ENCODE results near the gene CCND3. TPM values are rescaled to one million over a fixed set of nuclear protein-coding genes. Genes with fewer than 3 reads are reported as not detected.
"Not testable (repeated sequence)": the region's sequence is repeated elsewhere in the genome, so short reads cannot be mapped to it uniquely, and the experiment has no call there.

Gene CCND3
- total RNA-seq, 2 donors from 2014 or later = 297 to 332 TPM

GRCh38 chr6:41964201-41964887, 22.7 kb upstream of the CCND3 start:
- ATAC-seq (replicated peaks) = no peak
- Mint-ChIP-seq H3K4me3 (peak overlapping the region; percentile 51), H3K27ac (peak overlapping the region; percentile 23), H3K36me3 (ENCODE audit: low read depth) (peaks cover 21% of the 10 kb centered on the region), H3K9me3 (no peaks in the 10 kb centered on the region), H3K27me3 (no peaks in the 10 kb centered on the region), H3K4me1 (peaks cover 47% of the 10 kb centered on the region)

GRCh38 chr6:41963371-41963770, 21.8 kb upstream of the CCND3 start:
- H3K36me3 Mint-ChIP-seq (ENCODE audit: low read depth) = peaks cover 30% of the 10 kb centered on the region
- H3K9me3 Mint-ChIP-seq = no peaks in the 10 kb centered on the region
- peaks cover 56% of the 10 kb centered on the region for H3K4me1 Mint-ChIP-seq
- H3K4me3 Mint-ChIP-seq = peak overlapping the region; percentile 51
- peak overlapping the region; percentile 23 for H3K27ac Mint-ChIP-seq
- ATAC-seq (replicated peaks) = peak; percentile 11
- H3K27me3 Mint-ChIP-seq = no peaks in the 10 kb centered on the region

- Mint-ChIP-seq H3K4me3 (peak overlapping the region; percentile 74), H3K27me3 (no peaks in the 10 kb centered on the region), H3K4me1 (peaks cover 56% of the 10 kb centered on the region), H3K27ac (peak overlapping the region; percentile 85), H3K36me3 (ENCODE audit: low read depth) (peaks cover 39% of the 10 kb centered on the region), H3K9me3 (no peaks in the 10 kb centered on the region)
- no peak for ATAC-seq (replicated peaks)
Measured at GRCh38 chr6:41960028-41960427, 18.4 kb upstream of the CCND3 start.

GRCh38 chr6:41958022-41958856, 16.6 kb upstream of the CCND3 start:
- Mint-ChIP-seq H3K4me3 (peak overlapping the region; percentile 74), H3K27me3 (no peaks in the 10 kb centered on the region), H3K27ac (peak overlapping the region; percentile 85), H3K9me3 (no peaks in the 10 kb centered on the region), H3K4me1 (peaks cover 42% of the 10 kb centered on the region), H3K36me3 (ENCODE audit: low read depth) (peaks cover 49% of the 10 kb centered on the region)
- peak; percentile 87 for ATAC-seq (replicated peaks)

GRCh38 chr6:41957117-41957516, 15.5 kb upstream of the CCND3 start:
- H3K4me3 Mint-ChIP-seq = peak overlapping the region; percentile 74
- no peaks in the 10 kb centered on the region for H3K27me3 Mint-ChIP-seq

GRCh38 chr6:41955412-41955811, 13.8 kb upstream of the CCND3 start:
- H3K27me3 Mint-ChIP-seq = no peaks in the 10 kb centered on the region
- H3K27ac Mint-ChIP-seq = peak overlapping the region; percentile 78
- peaks cover 40% of the 10 kb centered on the region for H3K36me3 Mint-ChIP-seq (ENCODE audit: low read depth)
- H3K9me3 Mint-ChIP-seq = no peaks in the 10 kb centered on the region
- H3K4me1 Mint-ChIP-seq = peaks cover 25% of the 10 kb centered on the region
- peak overlapping the region; percentile 52 for H3K4me3 Mint-ChIP-seq
- no peak for ATAC-seq (replicated peaks)

More at GRCh38 chr6:41957117-41957516, 15.5 kb upstream of the CCND3 start:
- Mint-ChIP-seq H3K27ac (peak overlapping the region; percentile 85), H3K9me3 (no peaks in the 10 kb centered on the region), H3K4me1 (peaks cover 37% of the 10 kb centered on the region), H3K36me3 (ENCODE audit: low read depth) (peaks cover 47% of the 10 kb centered on the region)
- no peak for ATAC-seq (replicated peaks)

- H3K4me3 Mint-ChIP-seq = peak overlapping the region; percentile 52
- H3K27ac Mint-ChIP-seq = peak overlapping the region; percentile 78
- H3K4me1 Mint-ChIP-seq = peaks cover 23% of the 10 kb centered on the region
- peaks cover 39% of the 10 kb centered on the region for H3K36me3 Mint-ChIP-seq (ENCODE audit: low read depth)
- ATAC-seq (replicated peaks) = no peak
- no peaks in the 10 kb centered on the region for H3K9me3 Mint-ChIP-seq
- H3K27me3 Mint-ChIP-seq = no peaks in the 10 kb centered on the region
Measured at GRCh38 chr6:41954668-41955067, 13.1 kb upstream of the CCND3 start.

GRCh38 chr6:41947581-41948220, 6.1 kb upstream of the CCND3 start:
- no peak for ATAC-seq (replicated peaks)
- H3K4me3 Mint-ChIP-seq = no peak overlapping the region
- H3K36me3 Mint-ChIP-seq (ENCODE audit: low read depth) = peaks cover 7% of the 10 kb centered on the region
- H3K4me1 Mint-ChIP-seq = peaks cover 16% of the 10 kb centered on the region
- no peaks in the 10 kb centered on the region for H3K9me3 Mint-ChIP-seq
- H3K27ac Mint-ChIP-seq = peak overlapping the region; percentile 19
- no peaks in the 10 kb centered on the region for H3K27me3 Mint-ChIP-seq

- Mint-ChIP-seq H3K4me1 (peaks cover 25% of the 10 kb centered on the region), H3K9me3 (no peaks in the 10 kb centered on the region), H3K36me3 (ENCODE audit: low read depth) (peaks cover 34% of the 10 kb centered on the region), H3K4me3 (peak overlapping the region; percentile 94), H3K27me3 (no peaks in the 10 kb centered on the region), H3K27ac (no peak overlapping the region)
- ATAC-seq (replicated peaks) = no peak
Measured at GRCh38 chr6:41943456-41943855, 1.8 kb upstream of the CCND3 start.

GRCh38 chr6:41942882-41943281, 1.3 kb upstream of the CCND3 start:
- H3K27me3 Mint-ChIP-seq; H3K9me3 Mint-ChIP-seq; ATAC-seq (replicated peaks): not testable (repeated sequence)
- Mint-ChIP-seq H3K4me3 (peak overlapping the region; percentile 94), H3K36me3 (ENCODE audit: low read depth) (peaks cover 40% of the 10 kb centered on the region), H3K27ac (peak overlapping the region; percentile 94), H3K4me1 (peaks cover 21% of the 10 kb centered on the region)

- Mint-ChIP-seq H3K9me3 (no peaks in the 10 kb centered on the region), H3K4me3 (peak overlapping the region; percentile 94), H3K27me3 (no peaks in the 10 kb centered on the region), H3K4me1 (peaks cover 20% of the 10 kb centered on the region), H3K27ac (peak overlapping the region; percentile 94), H3K36me3 (ENCODE audit: low read depth) (peaks cover 46% of the 10 kb centered on the region)
- ATAC-seq (replicated peaks) = peak; percentile 50
Measured at GRCh38 chr6:41942067-41942851, 651 bp upstream of the CCND3 start.

GRCh38 chr6:41940759-41941279, 789 bp downstream of the CCND3 start:
- Mint-ChIP-seq H3K9me3 (no peaks in the 10 kb centered on the region), H3K27me3 (no peaks in the 10 kb centered on the region), H3K27ac (peak overlapping the region; percentile 91), H3K36me3 (ENCODE audit: low read depth) (peaks cover 60% of the 10 kb centered on the region), H3K4me1 (peaks cover 31% of the 10 kb centered on the region), H3K4me3 (peak overlapping the region; percentile 94)
- ATAC-seq (replicated peaks) = no peak

GRCh38 chr6:41939848-41940758, 1.5 kb downstream of the CCND3 start:
- Mint-ChIP-seq H3K36me3 (ENCODE audit: low read depth) (peaks cover 67% of the 10 kb centered on the region), H3K27me3 (no peaks in the 10 kb centered on the region), H3K27ac (peak overlapping the region; percentile 91), H3K4me1 (peaks cover 32% of the 10 kb centered on the region), H3K9me3 (no peaks in the 10 kb centered on the region), H3K4me3 (peak overlapping the region; percentile 94)
- peak; percentile 8 for ATAC-seq (replicated peaks)
